GM19452 (cell line): ENCODE data around the gene PHF19.

Source experiments
- ATAC-seq: cut with Tn5 transposase; IDR thresholded peaks from one replicate; pipeline ENCODE4 v1.9.1; 2021; ENCODE audit not compliant: unreplicated experiment

PHF19 gene

DNA sequence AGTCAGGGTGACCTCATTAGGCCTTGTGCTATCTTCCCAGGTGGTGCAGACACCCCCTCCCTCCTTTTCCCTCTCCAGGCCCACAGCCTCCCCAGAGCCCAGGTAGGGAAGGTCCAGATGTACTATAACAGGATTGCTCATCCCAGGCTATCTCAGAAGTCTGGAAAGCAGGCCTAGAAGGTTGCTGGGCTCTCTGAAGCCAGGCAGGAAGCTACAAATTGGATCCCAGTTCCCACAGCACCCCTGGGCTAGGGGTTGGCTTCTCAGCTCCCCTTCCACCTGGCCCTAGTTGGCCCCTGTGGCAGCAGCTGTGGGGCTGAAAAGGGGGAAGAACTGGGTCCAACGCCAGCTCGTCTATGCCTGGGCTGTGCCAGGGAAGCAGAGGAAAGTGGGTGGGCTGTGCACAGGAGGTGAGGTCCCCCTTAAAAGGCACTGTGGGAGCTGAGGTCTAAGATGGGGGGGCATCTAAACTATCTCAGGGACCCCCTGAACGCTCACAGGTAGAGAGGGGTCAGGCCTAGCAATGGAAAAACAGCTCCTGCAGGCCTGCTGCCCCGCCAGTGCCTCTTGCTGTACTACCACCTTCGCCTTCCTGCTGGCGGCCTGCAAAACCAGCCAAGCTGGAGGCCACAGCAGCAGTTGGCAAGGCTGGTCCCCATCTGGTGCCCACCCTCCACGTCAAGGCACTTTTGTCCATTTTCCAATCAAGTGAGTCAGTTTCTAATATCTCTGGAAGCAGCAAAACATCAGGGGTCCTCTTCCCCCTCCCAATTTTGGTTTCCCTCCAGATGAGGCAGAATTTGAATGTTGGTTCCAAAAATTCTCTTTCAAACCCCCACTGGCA lies 20.9 kb downstream of the PHF19 start:
- ATAC-seq, result no peak

DNA sequence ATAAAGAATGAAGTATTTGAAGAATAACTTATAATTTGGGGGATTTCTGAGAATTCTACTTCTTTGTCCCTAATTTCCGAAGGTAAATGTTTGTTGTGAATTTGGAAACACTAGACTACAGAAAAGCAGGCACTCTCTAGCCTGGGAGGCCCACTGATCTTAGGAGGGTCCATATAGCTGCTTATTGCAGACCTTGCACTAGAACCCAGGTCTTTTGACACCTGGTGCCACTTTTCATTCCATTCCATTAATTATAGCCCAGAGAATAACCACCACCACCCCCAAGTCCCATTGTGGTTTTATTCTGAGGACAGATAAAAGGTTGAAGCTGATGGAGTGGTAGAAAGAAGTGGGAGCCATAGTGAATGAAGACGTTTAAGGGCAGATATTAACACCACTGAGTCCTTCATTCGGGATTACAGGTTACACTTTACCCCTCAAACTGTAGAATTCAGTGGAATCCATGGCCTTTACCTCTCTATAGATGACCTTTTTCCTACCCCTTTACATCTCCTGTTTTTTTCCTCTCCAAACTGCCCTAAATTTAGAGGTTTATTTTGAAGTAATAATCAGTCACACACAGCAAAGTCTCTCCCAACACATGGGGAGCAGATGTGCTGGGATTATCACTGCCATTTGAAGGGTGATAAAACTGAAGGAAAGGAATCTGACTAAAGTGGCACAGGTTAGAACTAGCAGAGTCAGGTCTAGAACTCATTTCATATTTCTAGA lies 22.2 kb downstream of the PHF19 start:
- ATAC-seq, result no peak

DNA sequence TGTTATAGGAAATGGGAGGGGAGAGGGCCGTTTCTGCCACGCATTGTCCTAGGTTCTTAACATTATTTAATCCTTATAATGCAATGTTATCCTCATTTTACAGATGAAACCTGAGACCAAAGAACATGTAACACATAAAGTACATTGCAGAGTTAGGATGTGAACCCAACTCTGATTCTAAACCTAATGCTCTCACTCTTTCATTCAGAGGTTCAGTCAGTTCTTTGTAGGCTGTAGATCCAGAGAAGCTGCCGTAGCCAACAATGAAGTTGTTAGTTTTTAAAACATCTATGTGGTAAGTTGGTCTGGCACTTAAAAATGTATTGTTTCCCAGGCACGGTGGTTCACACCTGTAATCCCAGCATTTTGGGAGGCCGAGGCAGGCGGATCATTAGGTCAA lies 23.8 kb downstream of the PHF19 start:
- no peak for ATAC-seq

DNA sequence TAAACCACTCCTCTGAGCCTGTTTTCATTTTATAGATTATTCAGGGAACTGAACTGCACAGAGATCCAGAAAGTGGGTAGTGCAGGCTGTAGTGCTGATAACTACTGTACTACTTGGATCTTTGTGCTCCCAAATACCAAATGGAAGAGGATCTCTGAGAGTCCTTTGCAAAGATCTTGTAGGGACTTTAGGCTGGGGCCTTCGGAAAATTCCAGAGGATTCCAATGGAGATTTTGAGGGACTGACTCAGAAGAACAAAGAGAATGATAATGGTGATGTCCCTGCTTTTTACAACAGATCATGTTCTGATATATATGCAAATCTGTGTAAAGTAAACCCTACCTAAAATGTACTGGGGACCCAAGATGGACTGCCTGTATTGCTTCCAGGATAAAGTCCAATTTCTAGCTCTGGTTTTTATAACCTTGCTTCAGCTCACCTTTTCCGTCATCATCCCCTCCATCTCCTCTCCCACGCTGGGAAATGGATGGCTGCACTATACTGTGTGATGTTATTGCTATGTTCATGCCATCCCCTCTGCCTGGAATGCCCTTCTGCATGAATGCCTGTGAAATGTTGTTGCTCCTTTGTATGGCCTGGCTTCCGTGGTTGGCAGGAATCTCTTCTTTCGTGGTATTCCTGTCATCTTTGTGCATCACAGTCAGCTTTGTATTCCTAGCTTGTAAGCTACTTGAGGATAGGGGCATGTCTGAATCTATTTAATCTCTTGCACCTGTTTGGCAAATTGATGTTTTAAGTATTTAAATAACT lies 24.6 kb downstream of the PHF19 start:
- no peak for ATAC-seq

DNA sequence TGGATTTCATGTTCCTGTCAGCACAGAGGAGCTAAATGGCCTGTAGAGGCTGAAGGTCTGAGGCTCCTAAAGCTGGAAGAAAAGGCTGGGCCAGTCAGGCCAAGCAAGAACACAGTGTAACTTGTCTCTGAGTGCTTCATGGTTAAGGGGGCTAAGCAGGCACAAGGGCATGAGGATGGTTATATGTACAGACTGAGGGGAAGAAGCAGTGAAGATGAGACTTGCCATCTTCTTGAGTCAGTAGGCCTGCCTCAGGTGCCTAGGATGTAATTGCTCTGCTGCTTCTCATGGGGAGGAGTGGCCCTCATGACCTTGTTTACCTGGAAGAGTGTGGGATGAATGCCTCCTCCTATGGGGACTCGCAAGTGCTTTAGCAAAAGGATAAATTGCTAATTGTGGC lies 25.5 kb downstream of the PHF19 start:
- no peak for ATAC-seq

DNA sequence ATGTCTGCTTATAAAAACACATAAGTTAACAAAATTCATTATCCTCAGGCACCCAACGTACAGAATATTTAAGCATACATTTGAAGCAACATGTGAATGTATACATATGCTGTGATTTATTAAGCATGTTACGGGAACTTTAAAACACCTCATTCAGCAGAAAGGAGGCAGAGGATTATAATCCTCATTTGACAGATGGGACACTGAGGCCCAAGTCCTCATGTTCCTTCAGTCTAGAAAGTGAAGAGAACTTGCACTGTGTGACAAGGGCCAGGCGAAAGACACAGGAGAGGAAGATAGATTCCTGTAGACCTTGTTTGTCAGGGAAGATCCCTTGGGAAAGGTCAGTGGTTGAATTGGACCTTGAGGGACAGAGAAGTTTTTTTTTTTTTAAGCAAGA lies 26.7 kb downstream of the PHF19 start:
- no peak for ATAC-seq

DNA sequence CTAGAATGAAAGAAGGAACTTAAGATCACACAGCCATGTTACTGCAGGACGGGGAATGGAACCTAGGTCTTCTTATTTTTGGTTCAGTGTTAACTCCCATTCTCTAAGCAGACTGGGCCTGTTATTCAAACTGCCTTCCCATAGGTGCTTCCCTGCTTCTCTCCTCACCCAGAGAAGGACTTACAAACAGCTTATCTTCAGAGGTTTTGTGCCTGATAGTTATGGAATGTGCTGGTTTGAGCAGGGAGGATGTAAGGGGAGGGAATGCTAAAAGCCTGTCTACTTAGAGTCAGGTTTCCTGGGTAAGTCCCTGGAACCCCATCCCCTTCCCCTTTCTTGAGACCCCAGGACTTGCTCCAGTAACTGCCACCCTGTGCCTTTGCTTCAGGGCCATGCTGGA lies 30.1 kb downstream of the PHF19 start:
- no peak for ATAC-seq

DNA sequence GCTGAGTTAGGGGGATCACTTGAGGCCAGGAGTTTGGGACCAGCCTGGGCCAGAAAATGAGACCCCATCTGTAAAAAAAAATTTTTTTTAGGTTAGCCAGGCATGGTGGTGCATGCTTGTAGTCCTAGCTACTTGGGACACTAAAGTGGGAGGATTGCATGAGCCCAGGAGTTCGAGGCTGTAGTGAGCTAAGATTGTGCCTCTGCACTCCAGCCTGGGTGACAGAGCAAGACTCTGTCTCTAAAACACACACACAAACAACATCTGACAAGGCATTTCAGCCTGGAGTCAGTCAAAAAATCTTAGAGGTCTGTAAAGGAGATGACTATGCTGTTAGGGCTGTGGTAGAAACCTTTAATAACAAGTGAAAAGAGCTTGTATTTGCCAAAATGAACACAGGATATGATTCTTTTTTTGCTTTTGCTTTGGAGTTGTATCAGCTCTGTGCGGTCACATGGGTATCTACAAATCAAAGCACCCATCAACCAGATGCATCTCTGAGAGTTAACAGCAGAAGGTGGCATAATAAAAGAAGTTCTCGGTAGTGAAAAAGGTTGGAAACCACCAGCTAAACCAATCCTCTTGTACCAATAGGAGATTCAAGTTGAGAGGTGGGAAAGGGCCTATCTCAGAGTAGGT lies 30.6 kb downstream of the PHF19 start:
- ATAC-seq, result no peak

DNA sequence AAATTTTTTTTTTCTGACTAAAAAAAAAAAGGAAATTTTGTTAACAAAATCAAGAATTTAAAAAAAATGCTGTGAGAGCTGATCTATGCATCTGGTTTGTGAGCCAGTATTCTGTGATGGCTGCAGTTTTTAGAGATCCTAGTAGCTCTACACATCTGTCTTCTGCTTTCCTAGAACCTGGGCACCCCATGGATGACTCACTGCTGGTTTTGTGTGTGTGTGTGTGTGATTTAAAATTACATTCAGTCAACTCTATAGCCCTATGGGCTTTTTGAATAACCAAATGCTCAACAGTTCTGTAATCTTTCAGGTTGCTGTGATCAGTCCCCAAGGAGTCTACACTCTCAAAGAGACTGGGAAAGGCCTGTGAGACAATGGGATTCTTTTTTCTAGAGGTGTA lies 31.7 kb downstream of the PHF19 start:
- no peak for ATAC-seq

DNA sequence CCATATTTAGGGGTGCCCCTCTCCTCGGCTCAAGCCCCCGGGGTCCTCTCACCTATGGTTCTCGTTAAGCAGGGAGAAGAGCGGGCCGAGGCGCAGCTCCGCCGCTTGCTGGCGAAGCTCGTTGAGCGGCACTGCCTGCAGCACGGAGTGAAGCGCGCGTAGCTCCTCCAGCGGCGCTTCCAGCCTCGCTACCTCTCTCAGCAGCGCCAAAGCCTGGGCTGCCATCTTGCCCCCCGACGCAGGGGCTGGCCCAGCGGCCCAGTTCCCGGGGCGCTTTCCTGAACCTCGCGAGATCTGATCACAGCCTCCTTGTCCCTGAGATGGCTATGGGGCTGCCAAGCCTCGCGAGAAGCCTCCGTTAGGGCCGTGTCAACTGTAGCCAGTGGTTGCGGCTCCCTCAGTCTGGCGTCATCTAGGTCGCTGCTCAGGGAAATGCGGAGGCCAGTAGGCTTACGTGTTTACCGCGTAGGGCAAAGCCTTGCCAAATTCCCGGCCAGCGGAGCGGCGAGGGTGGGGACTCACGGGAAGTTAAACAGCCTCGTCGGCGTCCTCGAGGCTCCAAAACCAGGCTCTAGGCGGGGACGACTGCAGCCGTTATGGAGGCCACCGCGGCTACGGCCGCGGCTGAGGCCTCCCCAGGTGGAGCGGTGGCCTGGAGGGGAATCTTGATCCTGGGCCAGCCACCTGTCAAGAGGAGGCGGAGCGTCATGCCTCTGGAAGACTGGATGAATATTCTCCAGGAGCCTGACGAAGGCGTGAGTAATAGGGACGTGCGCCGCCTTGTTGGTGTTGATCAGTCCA lies 34.1 kb downstream of the PHF19 start, which contains the start of gene PSMD5:
Gene PSMD5, minus strand, starts transcription at position 238 of the 801 bp plus-strand sequence. Its CDS starts 13 bp downstream, at position 225.
- ATAC-seq, result peak; percentile 100

DNA sequence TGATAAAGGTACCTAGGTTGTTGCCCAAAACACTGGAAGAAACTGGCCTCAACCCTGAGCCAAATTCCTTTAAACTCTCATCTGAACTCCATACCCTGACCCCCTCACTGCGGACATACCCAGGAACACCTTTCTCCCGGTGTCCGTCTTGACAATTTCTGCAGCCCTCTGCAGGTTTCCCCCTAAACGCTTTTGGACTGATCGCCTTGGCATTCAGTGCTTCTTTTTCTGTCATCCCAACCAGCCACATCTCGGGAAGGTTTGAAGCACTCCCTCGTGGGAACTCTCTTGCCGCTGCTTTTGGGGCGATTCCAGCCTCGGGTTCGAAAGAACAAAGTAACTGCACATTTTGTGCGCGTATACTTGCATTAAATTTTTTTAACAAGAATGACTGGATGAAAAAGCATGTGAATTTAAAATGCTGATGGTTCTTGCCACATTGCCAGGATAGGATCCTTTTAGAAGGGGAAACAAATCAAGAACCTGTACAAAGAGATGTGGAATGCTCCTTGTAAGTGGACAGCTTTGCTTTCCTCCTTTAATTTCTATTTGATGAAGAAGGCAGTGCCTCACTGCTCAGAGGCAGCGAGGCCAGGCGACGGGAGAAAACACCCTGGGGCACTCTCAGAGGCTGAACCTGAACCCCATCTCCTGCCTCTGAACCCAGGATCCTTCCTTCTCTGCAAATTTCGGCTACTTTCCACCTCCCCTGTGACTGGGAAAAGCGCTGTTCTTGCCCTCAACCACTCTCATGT lies 34.9 kb downstream of the PHF19 start:
- ATAC-seq, result no peak

DNA sequence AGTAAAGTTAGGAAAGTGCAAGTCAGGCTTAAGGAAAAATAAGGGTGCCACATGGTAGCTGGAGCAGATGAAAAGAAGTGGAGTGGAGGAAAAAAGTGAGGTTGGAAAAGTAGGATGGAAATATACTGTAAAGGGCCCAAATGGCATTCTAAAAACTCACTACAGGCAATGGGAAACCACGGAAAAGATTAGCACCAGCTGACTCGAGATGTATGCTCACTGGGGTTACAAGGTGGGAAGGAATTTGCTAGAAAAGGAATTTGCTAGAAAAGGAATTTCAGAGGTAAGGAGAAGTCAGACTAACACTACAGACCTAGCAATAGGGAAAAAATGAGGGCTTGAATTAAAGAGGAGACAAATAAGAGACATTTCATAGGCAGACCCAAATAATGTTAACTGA lies 37.8 kb downstream of the PHF19 start:
- ATAC-seq, result no peak

DNA sequence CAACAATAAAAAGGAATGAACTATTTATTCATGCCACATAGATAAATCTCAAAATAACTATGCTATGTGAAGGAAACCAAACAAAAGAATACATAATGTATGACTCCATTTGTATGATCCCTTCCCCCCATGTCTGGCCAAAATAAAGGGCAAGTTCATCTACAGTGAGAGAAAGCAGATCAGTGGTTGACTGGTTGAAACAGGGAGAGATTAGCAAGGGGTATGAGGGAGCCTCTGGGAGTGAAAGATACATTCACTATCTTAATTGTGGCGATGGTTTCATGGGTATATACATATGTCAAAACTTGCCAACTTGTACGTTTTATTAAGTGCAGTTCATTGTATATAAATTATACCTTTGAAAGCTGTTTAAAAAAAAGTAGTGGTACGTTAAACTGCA lies 39.1 kb downstream of the PHF19 start:
- no peak for ATAC-seq

DNA sequence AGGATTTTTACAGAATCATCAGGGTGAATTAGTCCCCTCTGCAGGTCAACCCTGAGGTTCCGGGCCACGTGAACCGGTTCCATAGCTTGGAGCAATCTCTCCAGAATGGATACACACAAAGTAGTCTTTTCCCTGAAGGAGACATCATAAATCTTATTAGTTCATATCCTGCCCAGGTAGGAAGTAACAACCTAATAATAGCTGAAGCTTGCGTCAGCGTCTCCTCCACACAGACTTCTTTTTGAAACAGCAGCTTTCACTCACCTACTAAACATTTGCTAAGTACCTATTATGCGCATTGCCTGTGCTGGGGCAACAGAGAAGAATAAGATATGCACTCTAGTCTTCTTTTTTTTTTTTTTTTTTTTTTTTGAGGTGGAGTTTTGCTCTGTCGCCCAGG lies 43.7 kb downstream of the PHF19 start:
- no peak for ATAC-seq

DNA sequence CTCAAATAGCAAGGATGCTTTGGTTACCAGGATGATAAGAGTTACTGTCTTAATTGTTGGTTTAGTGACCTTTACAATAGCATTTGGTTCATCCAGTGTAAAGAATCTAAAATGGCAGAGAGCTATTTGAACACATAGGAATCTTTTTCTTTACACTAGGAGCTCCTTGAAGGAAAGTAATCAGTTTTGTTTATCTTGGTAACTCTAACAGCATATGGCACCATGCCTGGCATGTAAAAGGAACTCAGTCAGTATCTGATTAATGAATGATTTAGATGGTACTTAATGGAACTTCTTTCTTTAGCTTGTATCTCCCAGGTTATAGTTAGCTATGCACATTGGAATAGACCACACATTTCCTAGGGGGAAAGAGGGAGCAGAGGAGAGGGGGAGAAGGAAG lies 44.2 kb downstream of the PHF19 start:
- ATAC-seq, result no peak

DNA sequence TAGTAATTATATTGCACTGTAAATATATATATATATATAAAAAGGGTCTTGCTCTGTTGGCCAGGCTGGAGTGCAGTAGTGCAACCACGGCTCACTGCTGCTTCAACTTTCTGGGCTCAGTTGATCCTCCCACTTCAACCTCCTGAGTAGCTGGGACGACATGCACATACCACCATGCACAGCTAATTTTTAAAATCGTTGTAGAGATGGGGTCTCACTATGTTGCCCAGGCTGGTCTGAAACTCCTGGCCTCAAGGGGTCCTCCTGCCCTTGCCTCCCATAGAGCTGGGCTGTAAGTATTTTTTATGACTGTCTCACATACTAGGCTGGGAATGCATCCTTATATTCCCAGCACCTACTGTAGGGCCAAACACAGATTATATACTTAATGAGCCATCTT lies 46.1 kb downstream of the PHF19 start:
- ATAC-seq, result no peak

DNA sequence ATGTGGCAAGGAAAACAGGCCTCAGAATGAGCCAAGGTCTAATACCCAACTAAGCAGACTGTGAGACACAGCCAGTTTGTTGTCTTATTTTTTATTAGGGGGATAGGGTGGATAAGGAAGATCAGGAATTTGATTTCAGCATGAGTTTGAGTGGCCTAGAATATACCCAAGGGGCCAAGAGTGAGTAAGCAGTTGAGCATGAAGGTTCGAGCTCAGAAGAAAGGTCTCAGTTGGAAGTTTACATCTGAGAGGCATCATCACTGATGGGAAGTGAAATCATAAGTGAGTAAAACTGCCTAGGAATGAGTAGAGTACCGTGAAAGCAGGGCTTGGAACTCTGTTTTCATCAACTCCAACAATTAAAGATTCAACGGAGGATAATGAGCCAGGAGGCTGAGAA lies 46.8 kb downstream of the PHF19 start:
- no peak for ATAC-seq

DNA sequence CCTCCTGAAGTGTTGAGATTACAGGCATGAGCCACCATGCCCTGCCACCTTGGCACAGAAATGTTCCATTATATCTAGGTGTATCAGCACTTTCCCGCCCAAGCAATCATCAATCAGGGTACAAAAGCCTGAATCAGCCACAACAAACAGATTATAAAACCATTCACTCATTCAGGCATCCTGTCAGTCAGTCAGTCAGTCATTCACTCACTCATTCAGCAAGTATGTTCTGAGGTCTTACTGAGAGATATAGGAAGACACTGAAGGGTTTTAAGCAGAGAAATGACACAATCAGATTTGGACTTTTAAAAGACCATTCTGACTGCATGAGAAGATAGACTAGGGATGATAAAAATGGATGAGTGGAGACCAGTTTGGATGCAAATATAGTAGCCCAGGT lies 47.3 kb downstream of the PHF19 start:
- no peak for ATAC-seq

DNA sequence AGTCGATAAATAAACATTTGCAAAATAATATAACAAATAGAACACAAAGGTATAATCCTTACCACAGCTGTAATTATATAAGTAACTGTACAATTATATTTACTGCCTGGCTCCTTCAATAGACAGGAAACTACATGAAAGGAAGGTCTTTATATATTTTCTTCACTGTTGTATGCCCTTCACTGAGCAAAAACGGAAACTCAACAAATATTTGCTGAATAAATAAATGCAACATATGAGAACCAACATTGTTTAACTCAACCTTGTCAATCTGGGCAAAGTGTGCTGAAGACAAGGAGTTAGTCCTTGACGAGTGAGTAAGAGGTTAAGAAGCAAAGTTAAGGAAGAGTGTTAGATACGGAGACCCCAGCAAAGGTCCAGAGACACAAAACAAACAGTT lies 56.9 kb downstream of the PHF19 start:
- no peak for ATAC-seq

DNA sequence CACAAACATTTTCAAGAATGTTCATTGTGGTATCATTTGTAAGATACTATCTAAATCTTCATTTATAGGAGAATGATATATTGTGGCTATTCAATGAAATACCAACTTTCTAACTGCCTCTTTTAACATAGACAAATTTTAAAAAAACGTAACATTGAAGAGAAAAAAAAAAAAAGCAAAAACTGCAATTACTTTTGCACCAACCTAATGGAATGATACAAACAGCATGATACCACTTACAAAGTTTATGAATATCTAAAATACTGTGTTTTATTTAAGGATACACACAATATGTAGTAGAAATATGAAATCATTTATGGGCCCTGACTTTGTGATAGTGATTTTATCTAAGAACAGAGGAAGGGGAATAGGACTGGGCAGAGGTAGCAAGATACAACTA lies 58.4 kb downstream of the PHF19 start:
- no peak for ATAC-seq
